Fibroblast of skin of back (primary cell): Measurements from ENCODE around the gene POC1B.
A peak's percentile ranks its signal among the peaks of the same experiment; 100 is the strongest.

Experiments used
- DNase-seq: peaks from one replicate; pipeline ENCODE4 v3.0.0-alpha.2; 2013

POC1B gene

GRCh38 chr12:89494411-89495231 is 31.2 kb downstream of the POC1B start:
- peak; percentile 63 for DNase-seq

DNA sequence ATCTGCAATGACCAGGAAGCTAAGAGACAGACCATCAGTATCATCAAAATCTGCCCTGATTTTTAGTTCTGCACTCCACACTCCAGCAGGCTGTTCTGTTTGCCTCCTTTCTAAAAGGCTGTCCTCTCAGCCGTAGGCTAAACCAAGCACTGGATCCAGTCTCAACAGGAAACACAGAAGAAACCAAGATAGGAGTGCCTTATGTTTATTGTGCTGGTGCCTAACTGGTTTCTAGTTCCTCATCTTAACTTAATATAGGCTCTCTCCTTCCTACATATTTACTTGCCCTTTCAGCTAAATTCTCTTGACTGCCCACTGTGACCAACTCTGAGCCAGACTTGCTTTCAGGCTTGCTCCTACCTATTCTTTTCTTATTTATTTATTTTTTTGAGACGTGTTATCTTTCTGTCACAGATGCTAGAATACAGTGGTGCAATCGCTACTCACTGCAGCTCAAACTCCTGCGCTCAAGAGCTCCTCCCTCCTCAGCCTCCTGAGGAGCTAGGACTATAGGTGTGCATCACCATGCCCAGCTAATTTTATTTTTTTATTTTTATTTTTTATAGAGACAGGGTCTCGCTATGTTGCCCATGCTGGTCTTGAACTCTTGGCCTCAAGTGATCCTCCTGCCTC is 32.1 kb downstream of the POC1B start:
- no peak for DNase-seq

- no peak for DNase-seq
Measured at GRCh38 chr12:89492883-89493282, 33.0 kb downstream of the POC1B start.

GRCh38 chr12:89490922-89491321 is 34.9 kb downstream of the POC1B start:
- DNase-seq: no peak

GRCh38 chr12:89486264-89486663 is 39.6 kb downstream of the POC1B start:
- no peak for DNase-seq

DNA sequence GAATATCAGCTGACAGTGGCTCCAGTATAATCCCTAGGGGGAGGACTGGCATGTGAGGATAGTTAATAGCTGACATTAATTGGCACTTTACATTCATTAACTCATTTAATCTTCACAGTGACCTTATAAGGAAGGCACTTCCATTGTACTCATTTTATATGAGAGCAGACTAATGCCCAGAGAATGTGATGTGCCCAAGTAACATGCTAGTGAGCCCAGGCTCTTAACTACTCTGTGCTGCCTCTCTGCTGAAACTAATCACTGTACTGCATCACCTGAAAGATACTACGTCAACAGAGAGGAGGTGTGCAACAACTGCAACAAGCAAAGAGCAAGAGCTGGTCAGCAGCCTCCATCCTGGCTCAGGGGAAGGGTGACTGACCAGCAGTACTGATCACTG is 41.4 kb downstream of the POC1B start:
- no peak for DNase-seq

DNA sequence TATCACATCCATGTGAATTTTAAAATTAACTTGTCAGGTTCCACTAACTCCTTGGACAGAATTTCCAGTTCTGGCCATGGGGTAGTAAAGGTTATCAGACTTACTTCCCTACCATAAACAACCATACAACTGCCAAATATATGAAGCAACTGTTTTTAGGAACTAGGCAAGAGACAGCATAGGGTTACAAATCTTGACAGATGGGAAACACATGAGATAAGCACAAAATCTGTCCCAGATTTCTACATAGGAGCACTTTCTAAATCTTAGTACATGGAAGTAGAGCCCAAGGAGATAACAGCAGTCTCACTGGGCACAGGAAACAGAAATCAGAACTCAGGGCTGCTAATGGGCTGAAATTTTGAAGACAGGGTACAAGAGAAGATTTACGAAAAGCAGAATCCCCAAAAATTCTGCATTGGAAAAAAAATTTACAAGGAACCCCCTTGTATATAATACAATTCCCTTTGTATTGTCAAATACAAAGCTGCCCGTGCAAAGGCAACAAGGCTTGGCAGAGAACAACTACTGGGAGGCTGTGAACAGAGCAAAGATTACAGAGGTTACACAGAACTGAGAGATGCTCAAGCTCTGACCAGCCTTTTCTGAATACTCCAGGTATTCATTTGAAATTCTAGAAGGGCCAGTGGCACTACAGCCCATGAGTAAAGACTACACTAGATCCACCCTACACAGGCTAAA is 44.5 kb downstream of the POC1B start:
- DNase-seq: no peak

GRCh38 chr12:89479982-89480381 is 45.9 kb downstream of the POC1B start:
- DNase-seq: no peak

GRCh38 chr12:89477633-89478279 is 48.1 kb downstream of the POC1B start:
- no peak for DNase-seq

DNA sequence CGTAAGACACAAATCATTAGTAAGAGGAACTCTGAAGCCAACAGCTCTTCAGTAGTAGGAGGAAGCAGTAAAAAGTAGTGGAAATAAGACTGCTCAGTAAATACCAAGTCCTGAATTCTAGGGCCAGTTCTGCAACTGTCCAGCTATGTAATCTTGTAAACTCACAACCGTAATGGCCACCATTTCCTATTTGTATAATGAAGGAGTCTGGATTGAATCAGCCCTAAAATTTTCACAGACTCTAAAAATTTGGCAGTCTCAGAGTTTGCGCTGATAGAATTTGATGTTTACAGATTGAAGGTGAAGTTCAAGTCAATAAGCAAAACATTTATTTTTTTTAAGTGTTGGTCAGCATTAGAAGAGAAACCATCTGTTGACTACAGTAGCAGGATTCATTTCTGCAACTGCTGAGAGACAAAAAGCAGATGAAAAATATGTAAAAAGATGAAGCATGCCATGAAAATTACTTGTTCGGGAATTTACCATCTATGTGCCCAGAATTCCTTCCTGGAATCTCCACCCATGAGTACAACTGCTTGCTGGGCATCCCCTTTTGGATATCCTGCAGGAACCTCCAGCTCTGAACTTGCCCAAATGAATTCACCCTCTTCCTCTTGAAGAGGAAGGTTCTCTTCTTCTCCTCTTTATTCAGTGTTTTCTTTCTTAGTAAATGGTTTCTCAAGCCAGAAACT is 48.8 kb downstream of the POC1B start:
- no peak for DNase-seq

GRCh38 chr12:89476232-89476631 is 49.6 kb downstream of the POC1B start:
- no peak for DNase-seq

DNA sequence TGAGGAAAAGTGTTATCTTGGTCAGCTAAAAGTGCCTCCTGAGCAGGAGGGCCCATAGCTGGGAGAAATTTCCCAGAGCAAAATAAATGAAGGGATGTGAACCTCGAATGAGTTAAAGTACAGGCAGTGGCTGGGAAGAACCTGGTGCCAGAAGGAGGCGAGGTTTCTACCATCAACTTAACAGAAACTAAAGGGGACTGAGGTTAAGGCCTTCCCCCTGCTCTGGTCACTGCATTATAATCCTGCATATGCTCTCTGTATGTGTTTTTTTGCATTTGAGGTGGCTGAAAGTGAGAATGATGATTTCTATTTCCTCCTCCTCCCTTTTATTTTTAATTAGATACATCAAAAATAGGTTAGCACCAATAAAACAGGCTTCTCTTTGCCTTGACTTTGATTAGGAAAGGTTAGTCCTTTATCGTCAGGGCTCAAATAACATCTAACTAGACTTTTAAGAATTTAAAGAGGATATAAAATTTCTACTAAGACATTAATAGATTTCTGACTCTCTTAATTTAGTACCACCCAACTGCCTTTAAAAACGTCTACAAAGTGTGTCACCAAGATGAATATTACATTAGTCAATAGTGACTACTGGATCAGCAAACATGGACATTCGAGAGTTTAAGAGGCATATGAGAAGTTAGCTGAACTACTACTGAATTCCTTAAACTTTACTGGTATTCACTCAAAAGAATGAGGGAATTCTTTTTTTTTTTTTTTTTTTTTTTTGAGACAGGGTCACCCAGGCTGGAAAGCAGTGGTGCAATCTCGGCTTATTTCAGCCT is 50.5 kb downstream of the POC1B start:
- DNase-seq: peak; percentile 52

GRCh38 chr12:89474615-89475014 is 51.2 kb downstream of the POC1B start:
- no peak for DNase-seq

- DNase-seq: peak; percentile 85
Measured at GRCh38 chr12:89472508-89472907, 53.3 kb downstream of the POC1B start.

GRCh38 chr12:89470741-89471509 is 54.9 kb downstream of the POC1B start:
- peak; percentile 45 for DNase-seq

GRCh38 chr12:89469361-89469760 is 56.5 kb downstream of the POC1B start:
- no peak for DNase-seq

DNA sequence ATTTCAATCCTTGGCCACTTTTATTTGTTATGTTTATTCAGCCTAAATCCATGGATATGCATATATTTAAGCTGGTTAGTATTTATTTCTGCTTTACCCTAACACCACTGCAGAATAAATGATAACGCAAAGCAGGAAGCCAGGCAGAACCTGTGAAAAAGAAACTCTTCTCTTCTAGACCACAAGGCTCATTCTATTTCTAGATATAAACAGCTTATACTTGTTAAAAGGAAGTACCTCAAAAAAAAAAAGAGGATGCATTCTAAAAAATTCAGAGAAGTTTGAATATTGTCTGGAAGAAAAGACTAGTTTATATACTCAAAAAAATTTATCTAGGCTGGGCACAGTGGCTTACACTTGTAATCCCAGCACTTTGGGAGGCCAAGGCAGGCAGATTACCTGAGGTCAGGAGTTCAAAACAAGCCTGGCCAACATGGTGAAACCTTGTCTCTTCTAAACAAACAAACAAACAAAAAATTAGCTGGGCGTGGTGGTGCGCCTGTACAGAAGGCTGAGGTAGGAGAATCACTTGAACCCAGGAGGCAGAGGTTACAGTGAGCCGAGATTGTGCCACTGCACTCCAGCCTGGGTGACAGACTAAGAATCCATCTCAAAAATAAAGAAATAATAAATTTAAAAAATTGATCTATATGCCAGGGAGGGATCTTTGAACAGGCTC is 57.1 kb downstream of the POC1B start:
- DNase-seq: no peak

DNA sequence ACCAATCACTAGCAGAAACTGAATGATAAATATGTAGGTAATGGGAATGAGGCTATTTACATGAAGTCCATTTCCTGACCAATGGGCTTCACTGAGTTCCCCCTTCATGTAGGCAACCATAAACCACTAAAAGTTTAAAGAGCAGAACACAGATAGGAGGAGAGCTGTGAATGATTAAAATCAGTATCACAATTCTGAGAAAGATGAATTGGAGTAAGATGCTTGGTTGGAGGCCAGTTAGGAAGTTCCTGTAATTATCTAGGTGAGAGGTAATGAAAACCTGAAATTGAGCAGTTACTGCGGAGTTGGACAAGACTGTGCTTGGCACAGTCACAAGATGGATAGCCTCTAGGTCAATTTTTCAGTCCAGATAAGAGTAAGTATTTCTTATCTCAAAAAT is 57.8 kb downstream of the POC1B start:
- DNase-seq: no peak

DNA sequence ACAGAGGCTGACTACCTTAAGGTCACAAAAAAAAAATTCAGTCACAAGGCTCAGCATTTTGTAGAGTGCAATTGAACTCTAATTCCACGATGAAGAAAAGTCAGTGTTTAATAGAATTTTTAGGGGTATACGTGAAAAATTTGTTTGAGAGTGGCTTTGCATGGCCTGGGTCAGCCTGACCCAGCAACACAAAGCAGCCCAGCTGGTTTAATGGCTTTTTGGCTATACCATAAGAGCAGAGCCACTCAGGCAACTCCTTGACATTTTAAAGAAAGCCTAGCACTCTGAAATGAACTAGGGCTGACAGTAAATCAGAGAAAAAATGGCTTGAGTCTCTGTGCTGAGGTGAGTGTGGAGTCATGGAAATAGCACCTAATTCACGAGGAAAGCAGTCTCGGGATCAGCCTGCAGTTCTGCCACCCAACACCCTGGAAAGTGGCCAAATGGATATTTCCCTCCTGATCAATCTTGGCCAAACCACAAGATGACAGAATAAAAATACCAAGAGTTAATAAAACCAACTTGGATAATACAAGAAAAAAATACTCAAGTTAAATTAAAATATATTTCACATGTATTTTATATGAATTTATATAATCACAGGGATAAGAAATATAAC is 60.8 kb downstream of the POC1B start:
- DNase-seq: no peak
